Stimulated activated CD8-positive, alpha-beta memory T cell treated with anti-CD3 and anti-CD28 coated beads, Interleukin-2, amount 100 ng/mL, for 48 hours (primary cell): ENCODE data around the gene TMEM59L.
"Not testable (repeated sequence)": the region's sequence is repeated elsewhere in the genome, so short reads cannot be mapped to it uniquely, and the experiment has no call there.

Source experiments
- DNase-seq, 2 donors: peaks; one replicate each; pipeline ENCODE4 v3.0.0-alpha.2; 2020; ENCODE audit warnings: low read depth in 2 of 2

TMEM59L gene

DNA sequence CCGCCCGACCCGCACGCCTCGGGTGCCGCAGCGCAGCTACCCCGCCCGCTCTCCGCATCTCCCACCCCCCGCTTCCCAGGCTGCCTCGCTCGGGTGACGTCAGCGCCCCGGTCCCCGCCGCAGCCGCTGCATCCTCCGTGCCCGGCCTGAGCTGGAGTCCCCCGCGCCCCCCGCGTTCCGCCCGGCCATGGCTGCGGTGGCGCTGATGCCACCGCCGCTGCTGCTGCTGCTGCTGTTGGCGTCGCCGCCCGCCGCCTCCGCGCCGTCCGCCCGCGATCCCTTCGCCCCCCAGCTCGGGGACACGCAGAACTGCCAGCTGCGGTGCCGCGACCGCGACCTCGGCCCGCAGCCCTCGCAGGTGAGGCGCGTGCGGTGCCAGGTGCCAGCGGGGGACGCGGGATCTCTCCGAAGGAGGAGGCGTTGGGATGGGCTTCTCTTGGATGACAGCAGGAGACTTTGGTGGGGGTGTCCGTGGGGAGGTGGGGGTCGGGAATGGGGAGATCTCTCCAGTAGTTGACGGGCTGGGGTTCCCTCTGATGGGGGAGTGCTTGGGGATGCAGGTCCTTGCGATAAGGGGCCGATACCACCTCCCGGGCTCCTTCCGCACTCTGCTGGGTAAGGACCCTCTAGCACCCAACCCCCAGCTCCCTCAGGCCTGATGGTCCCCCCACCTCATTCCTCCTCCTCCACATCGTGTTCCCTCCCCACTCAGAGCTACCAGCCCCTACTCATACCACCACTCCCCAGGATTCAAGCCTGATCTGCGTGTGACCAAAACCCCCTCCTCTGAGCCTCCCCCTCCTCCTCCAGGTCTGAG, at the start of gene TMEM59L:
TMEM59L (plus strand) TSS at position 99 of the 817 bp plus-strand sequence; CDS start at position 188, 89 bp downstream.
- no peak for DNase-seq

DNA sequence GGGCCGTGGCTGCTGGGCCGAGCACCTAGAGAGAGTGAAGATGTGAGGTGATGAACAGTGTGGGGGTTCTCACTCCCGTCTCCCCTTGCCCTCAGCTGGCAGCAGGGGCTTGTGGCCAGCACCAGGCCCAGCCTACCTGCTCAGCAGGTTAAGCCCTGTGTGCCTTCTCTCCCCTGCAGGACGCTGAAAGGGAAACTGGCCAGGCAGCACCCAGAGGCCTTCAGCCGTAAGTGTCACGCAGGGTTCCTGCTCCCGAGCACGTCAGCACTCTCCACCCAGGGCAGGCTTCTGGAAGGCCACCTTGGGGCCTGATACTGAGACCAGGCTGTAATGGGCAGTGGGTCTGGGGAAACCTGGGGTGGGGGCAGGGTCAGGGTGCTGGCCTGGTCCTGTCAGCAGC, 45.7 kb upstream of the TMEM59L start:
- DNase-seq = no peak

DNA sequence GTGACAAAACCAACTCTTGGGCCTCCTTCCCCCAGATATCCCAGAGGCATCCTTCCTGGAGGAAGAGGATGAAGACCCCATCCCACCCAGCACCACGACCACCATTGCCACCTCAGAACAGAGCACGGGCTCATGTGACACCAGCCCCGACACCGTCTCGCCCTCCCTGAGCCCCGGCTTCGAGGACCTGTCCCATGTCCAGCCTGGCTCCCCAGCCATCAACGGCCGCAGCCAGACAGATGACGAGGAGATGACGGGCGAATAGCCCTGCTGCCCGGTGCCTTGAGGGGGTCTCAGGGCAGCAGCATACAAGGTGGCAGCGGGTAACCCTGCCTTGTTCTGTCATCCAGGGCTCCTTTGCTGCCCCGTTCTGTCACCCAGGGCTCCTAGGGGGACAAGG, 44.3 kb upstream of the TMEM59L start:
- DNase-seq = no peak

DNA sequence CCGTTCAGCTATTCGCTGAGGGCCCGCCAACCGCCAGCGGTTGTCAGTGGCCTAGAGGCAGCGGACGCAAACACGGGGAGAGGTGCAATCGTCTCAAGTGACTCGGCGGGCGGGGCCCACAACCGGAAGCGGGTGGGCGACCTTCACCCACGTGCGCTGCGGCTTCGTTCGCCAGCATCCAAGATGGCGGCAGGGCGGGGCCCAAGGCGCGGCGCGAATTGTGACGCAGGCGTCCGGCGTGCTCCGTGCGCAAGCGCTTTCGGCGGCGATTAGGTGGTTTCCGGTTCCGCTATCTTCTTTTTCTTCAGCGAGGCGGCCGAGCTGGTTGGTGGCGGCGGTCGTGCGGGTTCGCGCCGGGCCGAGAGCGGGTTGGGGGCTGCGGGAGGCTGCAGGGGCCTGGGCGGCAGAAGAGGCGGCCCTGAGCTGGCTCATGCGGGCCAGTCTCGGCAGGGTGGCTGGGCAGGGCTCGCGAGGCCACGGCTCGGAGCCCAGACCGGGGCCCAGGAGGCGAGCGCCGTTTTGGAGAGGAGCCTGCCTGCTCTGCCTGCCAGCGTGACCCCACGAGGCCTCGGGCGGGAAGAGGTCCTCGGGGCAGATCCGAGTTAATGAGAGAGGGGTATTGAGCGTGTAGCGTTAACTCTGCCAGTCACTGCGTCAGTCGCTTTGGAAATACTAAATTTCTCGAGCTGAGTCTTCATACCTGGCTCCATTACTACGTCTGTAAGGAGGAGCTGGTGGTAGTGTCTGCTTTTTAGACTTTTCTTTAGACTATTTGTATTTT, 40.9 kb upstream of the TMEM59L start, which contains the start of gene UBA52:
UBA52 (plus strand) TSS at position 294 of the 781 bp plus-strand sequence. CDS start 1,444 bp downstream, outside the sequence.
- peak; percentile 99 for DNase-seq

DNA sequence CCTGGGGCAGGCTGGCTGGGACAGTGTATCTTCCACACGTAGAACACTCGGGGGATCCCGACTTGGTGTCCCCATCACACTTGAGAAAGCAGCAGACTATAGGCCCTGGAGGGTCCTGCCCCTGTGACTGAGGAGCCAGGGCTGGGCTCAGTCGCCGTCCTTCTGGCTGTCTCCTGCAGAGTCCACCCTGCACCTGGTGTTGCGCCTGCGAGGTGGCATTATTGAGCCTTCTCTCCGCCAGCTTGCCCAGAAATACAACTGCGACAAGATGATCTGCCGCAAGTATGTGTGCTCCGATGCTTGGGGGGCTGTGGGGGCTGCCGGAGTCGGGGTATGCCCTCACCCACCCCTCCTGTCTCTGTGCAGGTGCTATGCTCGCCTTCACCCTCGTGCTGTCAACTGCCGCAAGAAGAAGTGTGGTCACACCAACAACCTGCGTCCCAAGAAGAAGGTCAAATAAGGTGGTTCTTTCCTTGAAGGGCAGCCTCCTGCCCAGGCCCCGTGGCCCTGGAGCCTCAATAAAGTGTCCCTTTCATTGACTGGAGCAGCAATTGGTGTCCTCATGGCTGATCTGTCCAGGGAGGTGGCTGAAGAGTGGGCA, 37.9 kb upstream of the TMEM59L start:
- DNase-seq = no peak

DNA sequence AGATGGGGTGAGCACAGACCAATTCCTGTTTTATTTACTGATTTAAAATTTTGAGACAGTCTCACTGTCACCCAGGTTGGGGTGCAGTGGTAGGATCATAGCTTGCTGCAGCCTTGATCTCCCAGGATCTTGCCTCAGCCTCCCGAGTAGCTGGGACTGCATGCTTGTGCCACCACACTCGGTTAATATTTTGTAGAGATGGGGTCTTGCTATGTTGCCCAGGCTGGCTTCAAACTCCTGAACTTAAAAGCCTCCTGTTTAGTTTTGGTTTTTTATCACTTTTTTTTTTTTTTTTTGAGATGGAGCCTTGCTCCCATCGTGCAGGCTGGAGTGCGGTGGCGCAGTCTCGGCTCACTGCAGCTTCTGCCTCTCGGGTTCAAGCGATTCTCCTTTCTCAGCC, 36.3 kb upstream of the TMEM59L start:
- DNase-seq = no peak

DNA sequence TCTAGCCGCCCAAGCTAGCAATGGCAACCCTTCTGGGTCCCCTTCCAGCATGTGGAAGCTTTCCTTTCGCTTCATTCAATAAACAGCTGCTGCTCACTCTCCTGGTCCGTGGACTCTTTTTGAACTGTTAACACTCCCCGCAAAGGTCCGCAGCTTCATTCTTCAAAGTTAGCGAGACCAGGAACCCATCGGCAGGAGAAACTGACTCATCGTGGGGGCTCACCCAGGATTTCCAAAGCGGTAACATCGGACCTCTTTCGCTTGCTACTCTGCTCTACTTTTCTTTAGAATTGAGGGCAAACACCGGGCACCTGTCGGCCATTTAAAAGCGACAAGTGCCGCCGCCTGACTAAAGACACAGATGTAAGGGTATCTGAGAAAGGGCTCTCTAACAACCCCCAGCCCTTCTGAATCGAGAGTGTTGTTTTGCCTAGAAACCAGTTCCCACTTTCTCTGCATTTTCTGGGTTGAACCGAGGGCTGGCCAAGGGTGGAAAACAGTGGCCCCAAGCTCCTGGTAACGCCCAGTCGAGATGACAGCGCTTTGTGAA, 35.2 kb upstream of the TMEM59L start:
- DNase-seq = no peak

DNA sequence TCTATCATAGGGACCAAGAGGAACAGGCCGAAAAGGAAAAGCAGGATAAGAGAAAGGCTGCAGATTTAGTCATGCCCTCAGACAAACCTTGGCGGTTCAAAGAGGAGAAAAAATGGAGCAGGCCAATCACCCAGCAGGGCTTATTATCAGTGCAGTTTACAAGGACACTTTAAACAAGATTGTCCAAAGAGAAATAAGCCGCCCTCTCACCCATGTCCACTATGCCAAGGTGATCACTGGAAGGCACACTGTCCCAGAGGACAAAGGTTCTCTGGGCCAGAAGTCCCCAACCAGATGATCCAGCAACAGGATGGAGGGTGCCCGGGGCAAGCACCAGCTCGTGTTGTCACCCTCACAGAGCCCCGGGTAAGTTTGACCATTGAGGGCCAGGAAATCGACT, 32.4 kb upstream of the TMEM59L start:
- DNase-seq = no peak

DNA sequence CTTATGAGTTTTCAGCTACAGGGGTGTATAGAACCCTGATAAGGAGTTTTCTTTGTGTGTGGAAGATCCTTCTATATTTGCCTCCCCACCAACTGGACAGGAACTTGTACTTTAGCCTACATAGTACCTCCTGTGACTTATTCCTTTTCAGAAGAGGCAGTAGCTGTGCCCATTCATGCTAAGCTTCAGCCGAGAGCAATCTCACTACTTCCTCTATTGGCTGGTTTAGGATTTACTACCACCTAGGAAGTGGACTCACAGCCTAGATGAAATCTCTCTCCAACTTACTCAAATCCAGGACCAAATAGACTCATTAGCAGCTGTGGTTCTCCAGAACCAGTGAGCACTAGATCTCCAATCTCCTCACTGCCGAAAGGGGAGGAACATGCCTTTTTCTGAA, 26.4 kb upstream of the TMEM59L start:
- no peak for DNase-seq

DNA sequence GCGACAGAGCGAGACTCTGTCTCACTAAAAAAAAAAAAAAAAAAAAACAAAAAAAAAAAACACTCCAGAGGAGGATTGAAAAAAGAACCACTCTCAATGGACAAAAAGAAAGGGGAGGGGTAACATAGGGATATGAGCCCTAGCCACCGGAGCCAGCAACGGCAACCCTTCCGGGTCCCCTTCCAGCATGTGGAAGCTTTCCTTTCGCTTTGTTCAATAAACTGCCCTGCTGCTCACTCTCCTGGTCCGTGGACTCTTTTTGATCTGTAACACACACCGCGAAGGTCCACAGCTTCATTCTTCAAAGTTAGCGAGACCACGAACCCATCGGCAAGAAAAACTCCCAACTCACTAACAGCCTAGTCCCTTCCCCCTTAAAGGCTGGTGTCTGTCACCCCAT, 25.1 kb upstream of the TMEM59L start:
- no peak for DNase-seq

DNA sequence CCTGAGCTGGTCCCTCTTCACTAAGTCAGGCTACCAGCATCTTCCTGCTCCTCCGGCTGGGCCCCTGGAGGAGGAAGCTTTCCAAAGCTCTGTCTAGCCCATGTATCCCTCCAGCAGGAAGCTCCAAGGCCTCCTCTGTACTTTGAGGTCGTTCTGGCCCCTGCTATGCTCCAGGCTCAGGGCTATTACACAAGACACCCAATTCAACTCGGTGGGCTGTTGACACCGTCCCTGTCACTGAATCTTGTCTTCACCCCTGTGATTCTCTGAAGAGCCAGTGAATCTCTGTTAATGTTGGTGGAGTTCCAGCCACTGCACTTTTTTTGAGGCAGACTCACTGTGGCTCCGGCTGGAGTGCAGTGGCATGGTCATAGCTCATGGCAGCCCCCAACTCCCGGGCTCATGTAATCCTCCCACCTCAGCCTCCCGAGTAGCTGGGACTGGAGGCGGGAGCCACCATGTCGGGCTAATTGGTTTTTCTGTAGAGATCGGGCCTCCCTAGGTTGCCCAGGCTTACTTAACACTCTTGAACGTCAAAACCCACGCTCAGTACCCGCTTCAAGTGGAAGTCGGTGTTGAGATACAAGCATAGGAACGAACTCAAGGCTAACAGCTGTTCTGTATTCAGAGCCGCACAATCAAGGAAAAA, 24.6 kb upstream of the TMEM59L start:
- DNase-seq = no peak

DNA sequence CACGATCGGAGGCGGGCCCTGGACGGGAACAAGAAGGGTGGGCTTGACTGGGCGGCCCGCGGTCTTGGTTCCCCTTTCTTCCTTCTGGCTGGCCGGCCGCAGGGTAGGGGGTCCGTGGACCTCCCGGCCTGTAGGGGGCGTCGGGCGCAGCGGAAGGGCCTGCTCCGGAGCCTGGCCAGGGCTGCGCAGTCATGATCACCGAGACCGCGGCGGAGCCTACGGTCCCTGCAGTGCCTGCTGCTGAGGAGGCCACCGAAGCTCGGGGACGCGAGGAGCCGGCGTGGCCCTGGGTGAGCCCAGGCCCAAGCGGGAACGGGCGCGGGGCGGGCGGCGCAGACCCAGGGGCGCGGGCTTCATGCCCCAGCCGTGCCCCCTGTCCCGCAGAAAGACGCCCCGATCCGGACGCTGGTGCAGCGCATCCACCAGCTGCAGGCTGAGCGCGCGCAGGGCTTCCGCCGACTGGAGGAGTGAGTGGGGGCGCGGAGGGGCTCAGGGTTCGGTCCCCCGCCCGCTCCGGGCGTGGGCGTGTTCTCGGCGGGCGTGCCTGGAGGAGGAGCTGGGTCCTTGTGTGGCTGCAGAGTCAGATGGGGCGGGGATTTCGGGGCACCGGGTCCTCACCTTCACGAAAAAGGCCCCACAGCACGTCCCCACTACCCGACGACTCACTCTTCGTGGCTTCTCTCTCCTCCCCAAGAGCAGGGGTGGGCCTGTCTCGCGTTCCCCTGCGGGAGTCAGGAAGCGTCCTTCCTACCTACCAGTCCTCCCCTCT, 23.9 kb upstream of the TMEM59L start, which contains the start of gene REX1BD:
REX1BD (plus strand) TSS at position 188 of the 769 bp plus-strand sequence; CDS start at position 192, 4 bp downstream.
- DNase-seq = peak; percentile 84 to 86

DNA sequence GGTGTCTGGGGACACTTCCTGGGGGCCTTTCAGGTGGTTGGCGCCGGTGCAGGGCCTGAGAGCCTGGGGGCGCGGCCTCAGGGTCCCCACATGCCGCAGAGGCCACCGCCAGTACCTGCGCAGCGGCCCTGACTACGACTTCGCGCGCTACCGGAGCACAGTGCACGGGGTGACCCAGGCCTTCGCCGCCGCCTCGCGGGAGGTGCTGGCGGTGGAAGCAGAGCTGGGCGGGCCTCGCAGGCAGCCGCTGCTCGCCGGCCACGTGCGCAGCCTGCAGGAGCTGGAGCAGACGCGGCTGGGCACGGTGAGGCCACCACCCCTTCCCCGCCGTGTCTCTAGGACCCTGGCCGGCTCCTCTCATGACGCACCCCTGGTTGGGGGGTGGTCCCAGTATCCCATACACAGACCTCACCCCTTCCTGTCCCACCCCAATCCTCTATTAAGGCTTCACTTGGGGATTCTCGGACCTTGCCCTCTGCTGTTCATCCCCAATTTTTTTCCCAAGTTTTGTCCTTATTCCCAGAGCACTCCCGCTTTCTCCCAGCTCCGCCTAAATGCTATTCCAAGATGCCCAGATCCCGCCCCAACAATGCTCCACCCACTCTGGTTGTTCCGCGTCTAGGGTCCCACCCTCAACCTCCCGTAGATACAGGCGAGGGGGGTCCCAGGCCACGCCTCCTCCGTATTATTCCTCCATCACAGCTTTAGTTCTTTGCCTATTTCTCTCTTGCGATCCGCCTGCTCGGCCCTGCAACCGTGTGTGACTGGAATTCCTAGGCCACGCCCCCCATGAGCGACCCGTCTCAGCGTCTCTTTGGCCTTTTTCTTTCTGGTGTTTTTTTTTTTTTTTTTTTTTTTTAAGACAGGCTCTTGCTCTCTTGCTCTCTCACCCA, 23.0 kb upstream of the TMEM59L start:
- peak; percentile 51 to 60 for DNase-seq

DNA sequence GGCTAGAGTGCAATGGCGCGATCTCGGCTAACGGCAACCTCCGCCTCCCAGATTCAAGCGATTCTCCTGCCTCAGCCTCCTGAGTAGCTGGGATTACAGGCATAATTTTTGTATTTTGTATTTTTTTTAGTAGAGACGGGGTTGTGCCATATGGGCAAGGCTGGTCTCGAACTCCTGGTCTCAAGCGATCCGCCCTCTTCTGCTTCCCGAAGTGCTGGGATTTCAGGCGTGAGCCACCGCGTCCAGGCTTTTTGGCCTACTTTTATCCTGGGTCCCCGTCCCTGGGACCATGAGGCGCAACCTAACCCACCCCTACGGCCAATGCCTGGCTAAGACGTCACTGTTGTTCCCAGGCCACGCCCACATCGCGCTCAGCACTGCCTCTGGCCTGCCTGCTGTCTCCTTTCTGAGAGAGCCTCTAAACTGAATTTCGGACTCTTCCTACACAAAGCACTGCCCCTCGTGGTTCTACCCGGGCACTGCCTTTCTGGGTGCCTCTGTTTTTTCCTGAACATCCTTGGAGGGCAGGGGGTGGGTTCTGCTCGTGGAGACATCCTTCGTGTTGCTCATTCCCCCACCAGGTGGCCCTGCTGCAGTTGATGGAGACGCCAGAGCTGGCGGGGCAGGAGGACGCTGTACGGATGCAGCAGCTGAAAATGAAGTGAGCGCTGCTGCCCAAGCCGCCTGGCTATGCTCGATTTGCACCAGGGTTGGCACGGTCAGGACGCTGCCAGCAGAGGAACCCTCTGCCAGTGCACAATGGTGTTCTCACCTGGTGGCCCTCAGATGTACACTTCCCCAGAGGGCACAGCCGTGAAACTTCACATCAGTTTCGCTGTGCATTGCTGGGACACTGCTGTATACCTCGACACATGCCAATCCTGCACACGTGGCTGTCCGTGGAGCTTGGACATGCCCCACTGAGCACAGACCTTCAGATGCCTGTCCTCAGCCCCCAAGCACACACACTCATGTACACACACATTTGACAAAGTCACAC, 22.1 kb upstream of the TMEM59L start:
- DNase-seq = no peak

DNA sequence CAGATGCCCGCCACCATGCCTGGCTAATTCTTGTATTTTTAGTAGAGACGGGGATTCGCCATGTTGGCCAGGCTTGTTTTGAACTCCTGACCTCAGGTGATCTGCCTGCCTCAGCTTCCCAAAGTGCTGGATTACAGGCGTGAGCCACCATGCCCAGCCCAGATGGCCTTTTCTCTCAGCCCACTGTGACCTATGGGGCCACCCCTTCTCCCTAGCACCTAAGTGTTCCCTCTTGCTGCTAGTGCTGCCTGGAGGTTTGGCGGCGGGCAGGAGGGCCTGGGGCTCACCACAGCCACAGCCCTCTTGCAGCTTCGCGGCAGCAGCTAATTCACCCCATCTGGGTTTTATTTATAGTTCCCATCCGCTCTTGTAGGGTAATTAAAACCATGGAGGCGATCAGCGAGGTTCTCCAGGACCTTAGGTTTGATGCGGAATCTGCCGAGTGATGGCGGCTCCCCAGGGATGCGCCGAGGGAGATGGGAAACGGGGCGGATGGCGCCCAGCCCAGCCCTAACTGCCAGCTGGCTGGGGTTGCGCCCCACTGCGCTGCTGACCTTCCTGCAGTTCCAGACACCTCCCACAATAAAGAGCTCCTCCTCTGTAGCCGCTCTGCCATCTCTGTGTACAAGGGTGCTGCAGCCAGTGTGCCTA, 20.8 kb upstream of the TMEM59L start:
- DNase-seq = no peak

DNA sequence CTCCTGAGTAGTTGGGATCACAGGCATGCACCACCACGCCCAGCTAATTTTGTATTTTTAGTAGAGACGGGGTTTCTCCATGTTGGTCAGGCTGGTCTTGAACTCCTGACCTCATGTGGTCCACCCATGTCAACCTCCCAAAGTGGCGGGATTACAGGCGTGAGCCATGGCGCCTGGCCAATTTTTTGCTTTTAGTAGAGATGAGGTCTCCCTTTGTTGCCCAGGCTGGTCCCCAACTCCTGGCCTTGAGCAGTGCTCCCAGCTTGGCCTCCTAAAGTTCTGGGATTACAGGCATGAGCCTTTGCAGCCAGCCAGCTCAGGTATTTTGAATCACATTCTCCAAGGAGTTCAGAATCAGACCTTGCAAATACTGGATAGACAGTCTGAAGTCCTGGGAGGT, 19.9 kb upstream of the TMEM59L start:
- DNase-seq = not testable (repeated sequence)

DNA sequence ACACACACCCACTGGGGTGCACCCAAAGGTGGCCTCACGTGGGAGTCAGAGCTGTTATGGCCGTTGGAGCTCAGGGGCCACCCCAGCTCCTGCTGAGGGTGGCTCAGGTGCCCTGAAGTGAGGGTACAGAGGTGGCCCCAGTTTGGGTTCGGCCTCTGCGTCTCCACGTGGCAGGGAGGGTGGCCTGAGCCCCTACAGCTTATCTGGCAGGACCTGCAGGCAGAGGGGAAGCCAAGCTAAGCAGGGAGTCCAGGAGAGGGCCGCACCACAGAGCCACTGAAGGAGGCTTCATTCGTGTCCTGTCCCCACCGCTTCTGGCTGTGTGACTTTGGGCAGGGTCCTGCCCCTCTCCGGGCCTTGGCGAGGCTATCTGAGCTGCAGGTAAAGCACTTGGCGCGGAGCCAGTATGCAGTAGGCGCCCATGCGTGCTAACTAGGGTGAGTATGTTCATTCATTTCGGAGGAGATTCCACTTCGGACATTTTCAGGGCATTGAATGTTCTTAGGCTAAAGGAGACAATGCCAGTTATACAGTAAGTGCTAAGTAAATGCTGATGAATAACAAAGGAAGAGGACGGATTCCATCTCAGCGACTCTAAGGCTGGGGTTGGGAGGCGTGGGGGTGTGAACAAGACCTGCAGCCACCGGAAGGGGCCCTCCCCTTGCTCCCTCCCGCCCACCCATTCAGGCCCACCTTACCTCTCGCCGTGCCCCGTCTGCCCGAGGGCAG, 19.1 kb upstream of the TMEM59L start:
- no peak for DNase-seq
